ENCODE data around the gene SLC16A7.
"Not testable (repeated sequence)": the region's sequence is repeated elsewhere in the genome, so short reads cannot be mapped to it uniquely, and the experiment has no call there.

The SLC16A7 gene

DNA sequence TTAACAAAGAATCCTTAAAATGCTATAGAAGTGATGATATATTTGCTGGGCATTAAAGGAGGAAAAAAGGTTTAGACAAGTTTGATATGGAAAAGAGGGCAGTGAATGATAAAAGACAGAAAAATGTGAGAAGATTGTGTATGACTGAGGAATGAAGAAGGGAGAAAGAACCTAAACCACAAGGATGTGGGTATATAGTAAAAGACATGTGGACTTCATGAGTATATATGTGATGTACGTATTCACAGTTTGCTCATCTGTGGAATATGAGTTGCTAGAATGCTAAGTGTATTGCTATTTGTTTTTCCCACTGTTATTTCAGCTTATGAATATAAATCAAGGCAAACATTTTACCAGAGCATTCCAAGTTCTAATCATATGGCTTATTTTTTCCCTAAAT lies 2.1 kb upstream of the SLC16A7 start:
- peaks cover 34% of the 10 kb centered on the region for H3K4me1 Mint-ChIP-seq
- H3K27ac Mint-ChIP-seq = no peak overlapping the region
- no peaks in the 10 kb centered on the region for H3K36me3 Mint-ChIP-seq (ENCODE audit: low read depth)
- DNase-seq = no peak
- peak overlapping the region; percentile 2 for H3K4me3 Mint-ChIP-seq
- H3K27me3 Mint-ChIP-seq (ENCODE audit: low read depth, poor library complexity) = peaks cover 9% of the 10 kb centered on the region
- no peaks in the 10 kb centered on the region for H3K9me3 Mint-ChIP-seq
- TF ChIP-seq, protein P1, sequence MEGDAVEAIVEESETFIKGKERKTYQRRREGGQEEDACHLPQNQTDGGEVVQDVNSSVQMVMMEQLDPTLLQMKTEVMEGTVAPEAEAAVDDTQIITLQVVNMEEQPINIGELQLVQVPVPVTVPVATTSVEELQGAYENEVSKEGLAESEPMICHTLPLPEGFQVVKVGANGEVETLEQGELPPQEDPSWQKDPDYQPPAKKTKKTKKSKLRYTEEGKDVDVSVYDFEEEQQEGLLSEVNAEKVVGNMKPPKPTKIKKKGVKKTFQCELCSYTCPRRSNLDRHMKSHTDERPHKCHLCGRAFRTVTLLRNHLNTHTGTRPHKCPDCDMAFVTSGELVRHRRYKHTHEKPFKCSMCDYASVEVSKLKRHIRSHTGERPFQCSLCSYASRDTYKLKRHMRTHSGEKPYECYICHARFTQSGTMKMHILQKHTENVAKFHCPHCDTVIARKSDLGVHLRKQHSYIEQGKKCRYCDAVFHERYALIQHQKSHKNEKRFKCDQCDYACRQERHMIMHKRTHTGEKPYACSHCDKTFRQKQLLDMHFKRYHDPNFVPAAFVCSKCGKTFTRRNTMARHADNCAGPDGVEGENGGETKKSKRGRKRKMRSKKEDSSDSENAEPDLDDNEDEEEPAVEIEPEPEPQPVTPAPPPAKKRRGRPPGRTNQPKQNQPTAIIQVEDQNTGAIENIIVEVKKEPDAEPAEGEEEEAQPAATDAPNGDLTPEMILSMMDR (IDR thresholded peaks at IDR 0.05) = no peak

DNA sequence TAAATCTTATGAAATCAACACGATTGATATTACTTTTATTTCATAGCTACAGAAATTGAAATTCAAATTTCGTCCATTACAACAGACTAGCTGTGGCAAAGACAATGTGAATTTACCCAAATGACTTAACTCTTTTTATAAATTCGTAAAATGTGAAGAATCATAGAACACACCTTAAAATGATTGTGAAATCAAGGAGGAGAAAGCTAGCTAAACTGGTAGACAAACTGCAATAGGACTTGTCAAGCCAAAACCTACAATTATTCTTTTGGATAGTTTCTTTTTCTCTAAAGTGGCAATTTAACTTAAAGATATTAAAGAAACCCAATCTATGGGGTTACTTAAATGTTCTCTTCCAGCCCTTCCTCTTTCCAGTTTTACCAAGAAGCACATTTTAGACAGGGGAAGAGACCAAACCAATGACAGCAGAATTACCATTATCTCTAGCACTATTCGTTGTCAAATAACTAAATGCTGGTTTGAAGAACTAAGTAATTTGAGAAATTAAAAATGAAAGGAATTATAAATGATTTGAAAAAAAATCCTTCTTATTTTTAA lies 807 bp upstream of the SLC16A7 start:
- Mint-ChIP-seq H3K27ac (no peak overlapping the region), H3K4me1 (peaks cover 41% of the 10 kb centered on the region), H3K36me3 (ENCODE audit: low read depth) (no peaks in the 10 kb centered on the region), H3K9me3 (no peaks in the 10 kb centered on the region), H3K27me3 (ENCODE audit: low read depth, poor library complexity) (peaks cover 9% of the 10 kb centered on the region), H3K4me3 (peak overlapping the region; percentile 95)
- TF ChIP-seq, protein P1 (IDR thresholded peaks at IDR 0.05) = no peak
- DNase-seq = no peak

DNA sequence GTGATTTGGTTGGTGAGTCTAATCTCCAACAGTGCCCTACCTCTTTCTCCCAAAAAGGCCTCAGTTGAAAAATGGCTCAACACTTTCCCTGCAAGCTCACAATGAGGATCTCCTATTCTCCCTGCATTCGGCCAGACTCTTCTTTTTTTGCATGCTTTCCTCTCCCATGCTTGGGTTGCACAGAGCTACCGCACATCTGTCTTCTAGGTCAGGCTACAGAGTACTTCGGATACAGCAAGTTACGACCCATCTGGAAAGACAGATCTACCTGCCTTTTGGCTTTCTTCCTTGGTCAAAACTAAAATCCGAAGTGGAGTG lies 305 bp upstream of the SLC16A7 start:
- TF ChIP-seq, protein P1 (IDR thresholded peaks at IDR 0.05) = no peak
- Mint-ChIP-seq H3K4me3 (peak overlapping the region; percentile 95), H3K4me1 (peaks cover 41% of the 10 kb centered on the region), H3K9me3 (no peaks in the 10 kb centered on the region), H3K27ac (peak overlapping the region; percentile 22), H3K27me3 (ENCODE audit: low read depth, poor library complexity) (peaks cover 9% of the 10 kb centered on the region), H3K36me3 (ENCODE audit: low read depth) (no peaks in the 10 kb centered on the region)
- DNase-seq = no peak

DNA sequence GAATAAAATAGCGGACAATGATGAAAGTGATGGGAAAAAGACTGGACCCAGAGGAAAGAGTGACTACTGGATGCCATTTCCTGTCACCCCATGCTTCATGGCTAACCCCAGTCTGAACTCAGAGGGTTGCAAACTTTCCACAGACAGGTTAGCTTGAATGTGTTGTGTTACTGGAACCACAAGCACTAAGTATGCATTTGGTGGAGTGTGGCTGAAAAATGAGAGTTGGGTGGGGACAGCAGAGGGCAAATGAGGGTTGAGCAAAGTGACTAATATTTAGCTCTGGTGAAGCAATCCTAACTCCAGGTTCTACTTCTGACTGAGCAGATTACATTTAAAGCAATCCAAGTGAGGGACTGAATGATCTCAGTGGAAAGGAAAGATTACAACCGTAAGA lies 1.6 kb downstream of the SLC16A7 start:
- Mint-ChIP-seq H3K27ac (peak overlapping the region; percentile 9), H3K9me3 (no peaks in the 10 kb centered on the region), H3K4me3 (peak overlapping the region; percentile 95), H3K27me3 (ENCODE audit: low read depth, poor library complexity) (peaks cover 9% of the 10 kb centered on the region), H3K4me1 (peaks cover 41% of the 10 kb centered on the region), H3K36me3 (ENCODE audit: low read depth) (no peaks in the 10 kb centered on the region)
- no peak for DNase-seq
- TF ChIP-seq, protein P1 (IDR thresholded peaks at IDR 0.05) = no peak

DNA sequence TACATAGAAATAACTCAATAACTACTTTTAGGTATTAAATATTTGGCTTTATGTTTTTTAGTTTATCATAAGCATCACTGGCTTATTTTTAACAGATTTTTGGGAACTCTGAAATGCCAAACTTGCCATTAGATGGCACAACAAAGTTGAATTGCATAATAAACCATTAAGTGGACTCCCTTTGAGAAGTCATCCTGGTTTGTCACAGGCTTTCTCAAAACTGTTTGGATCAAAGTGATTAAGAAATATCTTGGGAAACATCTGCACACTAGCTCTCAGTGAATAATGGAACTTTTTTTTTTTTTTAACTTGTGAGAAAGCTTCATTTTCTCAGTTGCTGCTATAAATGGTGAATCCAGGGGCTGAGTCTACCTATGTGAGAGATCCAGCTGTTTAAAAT lies 4.3 kb downstream of the SLC16A7 start:
- H3K36me3 Mint-ChIP-seq (ENCODE audit: low read depth) = no peaks in the 10 kb centered on the region
- H3K27me3 Mint-ChIP-seq (ENCODE audit: low read depth, poor library complexity) = peaks cover 9% of the 10 kb centered on the region
- no peak overlapping the region for H3K27ac Mint-ChIP-seq
- H3K4me3 Mint-ChIP-seq = no peak overlapping the region
- H3K9me3 Mint-ChIP-seq = no peaks in the 10 kb centered on the region
- peaks cover 30% of the 10 kb centered on the region for H3K4me1 Mint-ChIP-seq
- DNase-seq = no peak
- TF ChIP-seq, protein P1 (IDR thresholded peaks at IDR 0.05) = no peak

DNA sequence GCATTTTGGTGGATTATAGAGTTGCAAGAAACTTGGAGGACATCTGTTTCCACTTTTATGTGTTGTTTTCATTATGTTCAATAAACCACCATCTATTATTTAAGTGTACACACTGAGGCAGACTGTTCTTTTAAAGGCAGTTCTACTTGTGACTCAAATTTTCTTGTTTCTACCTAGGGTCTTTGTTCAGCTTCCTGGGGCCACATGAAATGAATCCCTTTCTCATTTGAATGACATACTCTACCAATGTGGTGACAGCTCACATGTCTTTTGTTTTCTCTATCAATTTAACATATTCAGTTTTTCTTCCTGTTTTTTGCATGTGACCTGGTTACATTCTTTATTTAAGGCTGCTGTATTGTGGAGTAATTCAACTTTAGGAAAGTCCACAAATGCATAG lies 7.9 kb downstream of the SLC16A7 start:
- Mint-ChIP-seq H3K27ac (no peak overlapping the region), H3K4me1 (peaks cover 7% of the 10 kb centered on the region)
- DNase-seq = no peak

DNA sequence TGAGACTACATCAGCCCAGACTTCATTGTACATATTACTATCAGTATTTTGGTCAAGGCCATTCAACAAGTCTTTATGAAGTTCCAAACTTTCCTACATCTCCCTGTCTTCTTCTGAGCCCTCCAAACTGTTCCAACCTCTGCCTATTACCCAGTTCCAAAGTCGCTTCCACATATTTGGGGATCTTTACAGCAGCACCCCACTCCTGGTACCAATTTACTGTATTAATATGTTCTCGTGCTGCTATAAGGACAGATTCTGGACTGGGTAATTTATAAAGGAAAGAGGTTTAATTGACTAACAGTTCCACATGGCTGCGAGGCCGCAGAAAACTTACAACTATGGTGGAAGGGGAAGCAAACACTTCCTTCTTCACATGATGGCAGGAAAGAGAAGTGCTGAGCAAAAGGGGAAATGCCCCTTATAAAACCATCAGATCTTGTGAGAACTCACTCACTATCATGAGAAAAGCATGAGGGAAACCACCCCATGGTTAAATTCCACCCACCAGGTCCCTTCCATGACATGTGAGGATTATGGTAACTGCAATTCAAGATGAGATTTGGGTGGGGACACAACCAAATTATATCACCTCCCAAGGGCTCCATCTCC lies 17.1 kb downstream of the SLC16A7 start:
- not testable (repeated sequence) for H3K4me3 Mint-ChIP-seq; H3K4me1 Mint-ChIP-seq; DNase-seq; H3K27ac Mint-ChIP-seq; H3K27me3 Mint-ChIP-seq (ENCODE audit: low read depth, poor library complexity)
- peaks cover 15% of the 10 kb centered on the region for H3K9me3 Mint-ChIP-seq
- peaks cover 21% of the 10 kb centered on the region for H3K36me3 Mint-ChIP-seq (ENCODE audit: low read depth)

More for the DNA sequence above, 7.9 kb downstream of the SLC16A7 start:
- TF ChIP-seq, protein P1 (IDR thresholded peaks at IDR 0.05) = no peak
- H3K9me3 Mint-ChIP-seq = no peaks in the 10 kb centered on the region
- no peaks in the 10 kb centered on the region for H3K36me3 Mint-ChIP-seq (ENCODE audit: low read depth)
- H3K4me3 Mint-ChIP-seq = no peak overlapping the region
- no peaks in the 10 kb centered on the region for H3K27me3 Mint-ChIP-seq (ENCODE audit: low read depth, poor library complexity)
